ENCODE results near the gene MED12. TPM values are rescaled to one million over a fixed set of nuclear protein-coding genes. Genes with fewer than 3 reads are reported as not detected.
"Not testable (repeated sequence)": the region's sequence is repeated elsewhere in the genome, so short reads cannot be mapped to it uniquely, and the experiment has no call there.

Gene MED12
- polyA plus RNA-seq, 3 donors: 47.9 to 55.0 (median 54.9) TPM

DNA sequence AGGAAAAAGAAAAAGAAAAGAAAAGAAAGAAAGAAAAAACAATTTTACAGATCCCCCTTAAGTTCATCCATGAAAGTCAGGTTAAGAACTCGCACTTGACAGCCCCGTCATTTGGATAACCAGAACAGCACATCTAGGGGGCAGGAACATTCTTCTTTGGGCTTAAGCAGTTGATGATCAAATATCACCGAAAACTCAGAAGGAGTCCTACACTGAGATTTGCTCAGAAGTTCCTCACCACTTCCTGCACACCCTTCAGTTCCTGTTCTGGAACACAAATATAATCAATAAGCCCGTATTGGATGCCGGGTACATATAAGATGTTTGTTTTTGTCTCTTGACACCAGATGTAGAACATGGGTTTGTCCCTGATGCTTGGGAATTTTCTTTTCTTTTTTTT, 40.9 kb downstream of the MED12 start:
- DNase-seq: no peak

DNA sequence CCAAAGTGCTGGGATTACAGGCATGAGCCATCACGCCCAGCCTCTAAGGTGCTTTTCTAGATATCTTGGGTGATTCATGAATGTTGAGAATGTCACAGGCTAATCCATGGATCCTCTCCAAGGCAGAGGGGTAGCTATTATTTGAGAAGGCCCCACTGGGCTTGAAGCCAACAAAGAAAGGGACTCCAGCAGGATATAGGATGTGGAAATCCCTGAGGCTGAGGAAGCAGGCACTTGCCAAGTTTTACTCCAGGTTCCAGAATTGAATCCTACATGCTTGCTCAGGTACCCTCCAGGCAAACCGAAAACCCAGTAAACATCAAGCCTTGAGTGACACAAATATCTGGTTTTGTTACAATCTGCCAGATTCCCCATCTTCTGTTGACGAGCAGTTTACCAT, 42.1 kb downstream of the MED12 start:
- DNase-seq: no peak

DNA sequence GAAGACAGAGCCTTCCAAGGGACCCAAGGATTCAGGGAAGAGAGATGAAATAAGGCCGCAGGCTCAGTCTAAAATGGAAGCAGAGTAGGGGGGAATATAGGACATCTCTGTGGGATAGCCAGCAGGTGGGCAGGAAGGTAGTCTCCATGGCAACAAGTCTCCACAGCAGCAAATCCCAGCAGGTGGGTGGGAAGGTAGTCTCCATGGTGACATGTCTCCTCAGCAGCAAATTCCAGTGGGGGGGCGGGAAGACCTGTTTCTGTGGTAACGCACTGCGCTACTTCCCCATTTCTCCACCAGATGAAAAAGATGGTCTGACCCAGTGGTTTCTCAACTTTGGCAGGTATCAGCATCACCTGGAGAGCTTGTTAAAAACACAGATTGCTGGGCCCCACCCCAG, 44.6 kb downstream of the MED12 start:
- no peak for DNase-seq

DNA sequence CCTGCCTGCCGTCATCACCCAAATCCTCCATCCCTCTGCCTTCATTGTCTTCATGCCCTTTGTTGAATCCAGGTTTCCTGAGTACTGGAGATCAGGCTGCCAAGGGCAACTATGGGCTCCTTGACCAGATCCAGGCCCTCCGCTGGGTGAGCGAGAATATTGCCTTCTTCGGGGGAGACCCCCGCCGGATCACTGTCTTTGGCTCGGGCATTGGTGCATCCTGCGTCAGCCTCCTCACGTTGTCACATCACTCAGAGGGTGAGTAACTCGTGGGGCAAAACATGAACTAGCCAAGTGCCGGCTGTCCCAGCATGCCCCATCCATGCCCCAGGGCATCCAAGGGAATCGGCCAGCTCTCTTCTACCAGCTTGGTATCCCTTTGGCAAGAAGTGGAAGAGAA, 45.7 kb downstream of the MED12 start:
- DNase-seq: no peak

DNA sequence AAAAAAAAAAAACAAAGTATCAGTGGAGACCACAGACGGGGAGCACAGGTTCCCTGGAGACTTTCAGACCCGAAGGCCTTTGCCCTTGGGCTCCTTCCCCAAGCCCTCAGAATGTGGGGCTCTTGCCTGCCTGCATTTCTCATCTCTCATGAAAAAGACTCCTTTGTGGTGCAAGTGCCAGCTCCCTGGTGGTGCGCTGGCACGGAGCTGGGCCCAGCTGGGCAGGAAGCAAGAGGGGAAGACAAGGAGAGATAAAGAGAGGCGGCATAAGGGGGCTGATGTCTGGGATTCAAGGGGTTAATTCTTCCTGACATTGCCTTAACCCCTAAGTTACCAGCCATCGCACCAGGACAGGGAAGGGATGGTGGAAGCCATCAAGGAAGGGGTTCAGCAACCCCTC, 48.1 kb downstream of the MED12 start:
- no peak for DNase-seq

DNA sequence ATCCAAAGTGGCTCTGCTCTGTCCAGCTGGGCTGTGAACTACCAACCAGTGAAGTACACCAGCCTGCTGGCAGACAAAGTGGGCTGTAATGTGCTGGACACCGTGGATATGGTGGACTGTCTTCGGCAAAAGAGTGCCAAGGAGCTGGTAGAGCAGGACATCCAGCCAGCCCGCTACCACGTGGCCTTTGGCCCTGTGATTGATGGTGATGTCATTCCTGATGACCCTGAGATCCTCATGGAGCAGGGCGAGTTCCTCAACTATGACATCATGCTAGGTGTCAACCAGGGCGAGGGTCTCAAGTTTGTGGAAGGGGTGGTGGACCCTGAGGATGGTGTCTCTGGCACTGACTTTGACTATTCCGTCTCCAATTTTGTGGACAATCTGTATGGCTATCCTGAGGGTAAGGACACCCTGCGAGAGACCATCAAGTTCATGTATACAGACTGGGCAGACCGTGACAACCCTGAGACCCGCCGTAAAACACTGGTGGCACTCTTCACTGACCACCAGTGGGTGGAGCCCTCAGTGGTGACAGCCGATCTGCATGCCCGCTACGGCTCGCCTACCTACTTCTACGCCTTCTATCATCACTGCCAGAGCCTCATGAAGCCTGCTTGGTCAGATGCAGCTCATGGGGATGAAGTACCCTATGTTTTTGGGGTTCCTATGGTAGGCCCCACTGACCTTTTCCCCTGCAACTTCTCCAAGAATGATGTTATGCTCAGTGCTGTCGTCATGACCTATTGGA, 48.8 kb downstream of the MED12 start:
- DNase-seq: no peak

DNA sequence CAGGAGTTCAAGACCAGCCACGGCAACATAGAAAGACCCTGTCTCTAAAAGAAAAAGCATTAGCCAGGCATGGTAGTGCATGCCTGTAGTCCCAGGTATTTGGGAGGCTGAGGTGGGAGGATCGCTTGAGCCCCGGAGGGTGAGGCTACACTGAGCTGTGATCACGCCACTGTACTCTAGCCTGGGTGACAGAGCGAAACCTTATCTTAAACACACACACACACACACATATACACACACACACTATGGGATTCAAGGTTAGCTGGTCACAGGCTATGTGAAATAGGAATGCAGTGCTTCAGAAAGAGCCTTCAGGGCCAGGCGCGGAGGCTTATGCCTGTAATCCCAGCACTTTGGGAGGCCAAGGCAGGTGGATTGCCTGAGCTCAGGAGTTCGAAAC, 49.7 kb downstream of the MED12 start:
- no peak for DNase-seq

DNA sequence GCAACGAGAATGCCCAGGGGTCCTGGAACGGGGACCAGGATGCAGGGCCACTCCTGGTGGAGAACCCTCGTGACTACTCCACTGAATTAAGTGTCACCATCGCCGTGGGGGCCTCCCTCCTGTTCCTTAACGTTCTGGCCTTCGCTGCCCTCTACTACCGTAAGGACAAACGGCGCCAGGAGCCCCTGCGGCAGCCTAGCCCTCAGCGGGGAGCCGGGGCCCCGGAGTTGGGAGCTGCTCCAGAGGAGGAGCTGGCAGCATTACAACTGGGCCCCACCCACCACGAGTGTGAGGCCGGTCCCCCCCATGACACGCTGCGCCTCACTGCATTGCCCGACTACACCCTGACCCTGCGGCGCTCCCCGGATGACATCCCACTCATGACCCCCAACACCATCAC, 51.2 kb downstream of the MED12 start:
- no peak for DNase-seq

DNA sequence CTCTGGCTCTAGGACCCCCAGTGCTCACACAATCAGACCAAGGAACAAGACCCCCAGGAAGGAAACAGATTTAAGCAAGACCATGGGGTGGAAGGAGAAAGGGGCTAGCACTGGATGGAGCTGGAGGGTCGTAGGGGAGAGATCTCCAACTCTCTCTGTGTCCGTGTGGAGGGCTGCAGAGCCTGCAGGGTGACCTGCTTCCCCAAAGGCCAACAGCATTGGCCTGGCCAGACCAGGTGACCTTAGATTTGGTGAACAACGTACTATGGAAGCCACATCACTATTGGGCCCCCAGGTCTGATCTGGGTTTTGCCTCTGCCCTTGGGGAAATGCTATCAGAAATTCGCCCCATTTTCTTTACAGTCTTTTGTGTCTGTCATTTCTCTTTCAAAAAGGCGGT, 52.3 kb downstream of the MED12 start:
- no peak for DNase-seq

DNA sequence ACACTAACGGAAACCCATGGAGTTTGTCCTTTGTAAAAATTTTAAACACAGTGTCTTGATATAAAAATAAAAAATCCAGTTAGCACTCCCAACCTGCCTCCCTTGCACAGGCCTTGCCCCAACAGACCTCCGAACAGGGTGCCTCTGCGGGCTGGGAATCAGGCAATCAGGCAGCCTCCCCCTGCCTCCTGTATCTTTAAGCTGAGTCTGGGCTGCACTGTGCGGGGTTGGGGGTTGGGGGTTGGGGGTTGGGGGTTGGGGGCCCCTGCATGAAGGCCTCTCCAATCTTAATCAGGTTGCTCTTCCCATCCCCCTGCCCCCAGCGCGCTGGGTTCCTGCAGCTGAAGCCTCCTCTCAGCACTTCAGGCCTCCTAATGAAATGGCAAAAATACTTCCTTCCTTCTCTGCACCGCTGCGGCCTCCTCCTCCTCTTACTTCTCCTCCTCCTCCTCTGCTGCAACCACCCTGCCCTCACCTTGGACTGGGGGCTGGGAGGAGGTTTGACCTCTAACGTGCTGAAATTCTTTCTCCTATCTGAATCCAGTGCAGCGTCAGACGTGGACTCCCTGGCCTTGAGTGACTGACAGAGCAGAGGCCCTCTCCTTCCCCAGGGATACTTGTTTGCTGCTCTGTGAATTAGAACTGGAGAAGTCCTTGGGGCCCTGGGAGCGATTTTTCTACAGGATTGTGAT, 52.9 kb downstream of the MED12 start:
- no peak for DNase-seq

DNA sequence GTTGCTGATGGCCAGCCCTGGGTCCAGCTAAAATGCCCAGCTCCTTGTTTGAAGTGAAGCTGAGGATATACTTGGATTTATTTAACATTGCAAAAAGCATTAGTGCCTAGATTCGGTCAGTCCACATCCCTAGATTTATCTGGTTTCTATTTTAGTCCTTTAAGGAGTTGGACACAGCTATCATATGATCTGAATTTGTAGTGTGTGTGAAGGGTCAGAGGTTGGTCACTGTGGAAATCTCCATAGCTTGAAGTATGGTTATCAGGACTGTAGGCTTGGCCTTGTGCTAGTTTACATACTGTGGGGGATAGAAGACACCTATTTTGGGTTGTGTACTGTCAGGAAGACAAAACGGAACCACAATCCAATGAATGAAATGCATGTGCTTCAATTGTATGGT, 55.0 kb downstream of the MED12 start:
- DNase-seq: no peak

DNA sequence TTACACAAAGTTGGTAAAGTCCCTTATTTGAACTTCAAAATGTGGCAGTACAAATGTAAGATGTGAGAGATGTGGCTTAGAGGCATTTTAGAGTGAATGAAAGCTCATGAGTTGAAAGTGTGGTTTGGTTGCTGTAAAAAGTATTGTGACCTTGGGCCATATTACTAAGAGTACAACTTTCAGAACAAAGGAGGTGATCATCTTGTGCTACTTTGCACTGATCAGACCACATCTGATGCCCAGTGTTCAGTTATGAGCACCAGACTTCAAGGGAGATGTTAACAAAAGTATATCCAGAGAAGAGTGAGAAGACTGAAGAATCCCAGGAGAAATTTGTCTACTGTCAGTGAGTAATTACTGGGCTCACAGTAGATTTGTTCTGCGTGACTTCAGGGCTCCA, 56.4 kb downstream of the MED12 start:
- no peak for DNase-seq

DNA sequence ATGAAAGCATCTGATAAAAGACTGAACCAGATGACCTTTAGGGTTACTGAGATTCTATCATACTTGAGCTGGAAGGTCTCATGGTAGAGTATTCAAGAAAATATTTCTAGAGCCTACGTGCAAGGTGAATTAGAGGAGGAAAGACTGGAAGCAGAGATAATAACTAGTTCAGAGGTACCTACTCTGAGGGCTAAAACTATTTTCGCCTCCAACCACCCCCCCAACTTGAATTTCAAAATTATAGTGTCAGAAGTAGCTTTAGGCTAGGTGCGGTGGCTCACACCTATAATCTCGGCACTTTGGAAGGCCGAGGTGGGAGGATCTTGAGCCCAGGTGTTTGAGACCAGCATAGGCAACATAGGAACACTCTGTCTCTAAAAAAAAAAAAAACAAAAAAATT, 57.1 kb downstream of the MED12 start:
- DNase-seq: no peak

DNA sequence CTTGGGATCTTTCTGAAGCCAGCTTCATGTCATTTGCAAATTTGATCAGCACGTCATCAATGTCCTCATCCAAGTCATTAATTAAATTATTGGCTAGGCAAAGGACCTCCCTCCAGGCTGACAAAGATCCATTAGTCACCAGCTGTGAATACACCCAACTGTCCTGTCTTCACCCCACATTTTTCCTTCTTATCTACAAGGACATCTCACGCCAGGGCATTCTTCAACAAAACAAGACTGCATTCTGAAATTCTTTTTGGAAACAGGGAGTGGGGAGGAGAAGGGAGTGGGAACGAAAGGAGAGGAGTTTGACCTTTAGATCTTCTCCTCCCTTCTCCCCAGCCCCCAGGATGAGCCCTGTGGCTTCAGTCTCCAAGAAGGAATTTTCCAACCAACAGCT, 58.9 kb downstream of the MED12 start:
- DNase-seq: no peak

DNA sequence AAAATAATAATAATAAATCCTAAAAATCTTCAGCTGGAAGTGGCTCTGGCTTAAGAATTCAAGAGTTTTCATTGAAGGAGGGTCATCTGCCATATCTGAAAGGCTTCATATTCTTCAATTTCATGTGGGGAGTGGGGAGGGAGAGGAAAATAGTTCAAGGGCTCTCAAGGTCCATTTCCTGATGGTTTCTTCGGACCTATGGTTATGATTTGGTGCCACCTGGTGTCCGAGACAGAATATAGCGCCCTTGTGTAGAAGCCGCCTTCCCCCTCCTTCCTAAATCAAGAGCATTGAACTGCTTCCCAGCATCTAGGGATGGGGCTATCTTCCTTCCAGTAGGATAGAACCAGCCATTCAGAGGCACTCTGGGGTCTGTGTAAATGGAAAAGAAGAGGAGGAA, 60.5 kb downstream of the MED12 start:
- DNase-seq: peak; percentile 54

DNA sequence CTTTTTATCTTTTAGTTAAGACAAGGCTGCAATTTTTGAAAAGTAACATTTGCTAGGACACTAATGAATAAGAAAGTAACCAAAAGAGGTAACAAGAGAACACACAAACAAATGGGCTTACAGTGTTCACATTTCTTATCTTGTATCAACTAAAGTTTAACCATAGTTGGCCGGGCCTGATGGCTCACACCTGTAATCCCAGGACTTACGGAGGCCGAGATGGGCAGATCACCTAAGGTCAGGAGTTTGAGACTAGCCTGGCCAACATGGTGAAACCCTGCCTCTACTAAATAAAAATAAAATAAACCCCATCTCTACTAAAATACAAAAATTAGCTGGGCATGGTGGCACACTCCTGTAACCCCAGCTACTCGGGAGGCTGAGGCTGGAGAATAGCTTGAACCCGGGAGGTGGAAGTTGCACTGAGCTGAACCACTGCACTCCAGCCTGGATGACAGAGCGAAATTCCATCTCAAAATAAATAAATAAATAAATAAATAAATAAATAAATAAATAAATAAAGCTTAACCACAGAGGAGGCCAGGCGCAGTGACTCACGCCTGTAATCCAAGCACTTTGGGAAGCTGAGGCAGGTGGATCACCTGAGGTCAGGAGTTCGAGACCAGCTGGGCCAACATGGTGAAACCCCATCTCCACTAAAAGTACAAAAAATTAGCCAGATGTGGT, 62.3 kb downstream of the MED12 start:
- DNase-seq: not testable (repeated sequence)

DNA sequence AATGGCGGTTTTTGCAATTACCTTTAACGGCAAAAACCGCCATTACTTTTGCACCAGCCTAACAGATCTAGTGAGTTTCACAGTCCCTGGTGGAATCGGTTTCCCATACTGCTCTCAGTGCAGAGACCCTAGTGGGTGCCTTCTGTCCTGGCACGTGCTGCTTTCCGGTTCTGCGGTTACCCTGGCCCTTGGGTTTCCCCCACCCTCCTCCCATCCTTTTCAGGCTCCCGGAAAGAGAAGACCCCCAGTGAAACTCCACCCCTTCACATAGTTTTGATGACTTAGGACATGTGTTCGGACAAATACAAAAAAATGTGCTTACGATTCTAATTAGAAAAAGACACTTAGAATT, 63.1 kb downstream of the MED12 start:
- DNase-seq: no peak

DNA sequence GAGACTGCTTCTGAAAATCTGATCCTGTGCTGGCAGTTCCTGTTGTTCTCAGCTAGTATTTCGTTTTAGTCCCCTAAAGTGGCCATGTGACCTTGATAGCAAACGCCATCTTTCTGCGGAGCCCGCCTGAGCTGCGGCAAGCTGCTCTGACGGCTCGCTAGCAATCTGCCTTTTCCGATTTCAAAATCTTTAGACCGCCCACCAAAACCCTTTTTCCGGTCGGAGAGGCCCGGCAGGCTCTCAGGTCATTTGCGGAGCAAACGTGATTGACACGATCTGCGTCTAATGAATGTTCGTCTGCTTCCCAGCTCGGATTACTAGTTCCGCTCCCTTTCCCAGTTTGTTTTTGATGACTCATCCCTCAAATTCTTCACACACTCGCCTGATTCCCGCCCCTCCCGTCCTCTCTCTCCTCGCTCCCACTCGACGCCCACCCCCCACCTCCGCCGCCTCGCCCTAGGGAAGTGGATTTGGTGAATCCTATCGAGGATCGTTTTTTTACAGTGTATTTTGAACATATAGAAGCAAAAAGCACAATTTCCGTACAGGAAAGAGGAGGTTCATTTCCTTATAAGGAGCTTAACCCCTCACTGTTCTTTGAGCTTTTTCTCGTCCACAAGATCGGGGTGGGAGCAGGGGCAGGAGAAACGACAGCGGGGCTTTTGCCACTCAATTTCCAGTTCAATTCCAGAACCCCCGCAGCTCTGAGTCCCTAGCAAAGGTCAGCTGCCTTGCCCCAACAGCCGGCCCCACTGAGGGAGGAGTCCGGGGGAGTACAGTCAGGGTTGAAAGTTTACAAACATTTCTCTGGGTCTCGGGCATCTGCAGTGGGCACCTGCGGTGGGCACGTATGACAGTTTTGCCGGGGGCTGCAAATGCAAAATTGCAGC, 63.8 kb downstream of the MED12 start:
- peak; percentile 94 for DNase-seq

DNA sequence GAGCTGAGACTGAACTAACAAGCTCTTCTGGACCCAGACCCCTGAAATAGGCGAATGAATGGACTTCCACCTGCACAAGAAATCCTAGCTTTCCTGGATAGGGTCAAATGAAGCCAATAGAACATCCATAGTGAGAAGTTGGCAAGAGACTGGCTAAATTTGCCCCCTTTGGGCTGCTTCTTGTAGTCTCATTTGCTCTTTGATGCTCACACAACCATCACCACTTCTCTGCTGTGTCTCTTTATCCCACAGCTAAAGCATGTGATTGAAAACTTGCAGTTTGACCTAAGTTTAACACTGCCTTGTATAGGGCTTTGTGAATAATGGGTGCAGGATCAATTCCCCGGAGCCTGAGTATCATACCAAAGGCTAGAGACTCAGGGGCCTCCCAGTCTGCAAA, 64.5 kb downstream of the MED12 start:
- DNase-seq: no peak

DNA sequence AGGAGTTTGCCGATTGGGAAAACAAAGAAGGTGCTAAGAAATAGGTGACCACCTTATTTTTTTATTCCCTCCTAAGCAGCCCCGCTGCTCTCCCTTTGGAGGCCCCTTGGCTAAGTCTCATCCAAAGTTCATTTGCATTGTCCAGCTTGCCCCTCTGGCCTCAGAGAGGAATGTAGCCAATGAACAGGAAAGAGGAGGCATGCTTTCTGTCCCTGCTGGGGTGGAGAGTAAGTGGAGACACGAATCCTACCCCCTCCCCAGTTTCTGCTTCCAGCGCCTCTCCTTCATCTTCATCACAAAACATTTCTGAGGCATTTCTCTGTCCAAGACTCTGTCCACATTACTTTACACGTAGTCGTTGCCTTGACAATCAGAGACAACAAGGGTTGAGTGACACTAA, 64.9 kb downstream of the MED12 start:
- DNase-seq: peak; percentile 59

DNA sequence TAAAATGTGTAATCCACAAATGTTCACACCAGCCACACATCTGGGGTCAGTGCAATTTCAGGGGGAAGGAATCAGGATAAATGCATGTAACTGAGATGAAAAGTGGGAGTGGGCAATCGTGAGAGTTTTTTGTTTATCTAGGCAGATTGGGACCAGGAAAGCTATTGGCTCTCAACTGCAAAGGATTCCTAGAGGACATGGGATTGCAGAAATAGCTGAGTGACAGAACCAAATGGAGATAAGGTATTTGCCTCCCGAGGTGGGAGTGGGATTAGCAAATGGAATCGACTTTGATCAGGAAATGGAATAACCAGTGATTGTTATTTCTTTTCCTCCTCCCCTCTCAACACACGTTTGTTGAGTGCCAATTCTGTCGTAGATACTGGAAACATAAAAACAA, 65.7 kb downstream of the MED12 start:
- DNase-seq: no peak

DNA sequence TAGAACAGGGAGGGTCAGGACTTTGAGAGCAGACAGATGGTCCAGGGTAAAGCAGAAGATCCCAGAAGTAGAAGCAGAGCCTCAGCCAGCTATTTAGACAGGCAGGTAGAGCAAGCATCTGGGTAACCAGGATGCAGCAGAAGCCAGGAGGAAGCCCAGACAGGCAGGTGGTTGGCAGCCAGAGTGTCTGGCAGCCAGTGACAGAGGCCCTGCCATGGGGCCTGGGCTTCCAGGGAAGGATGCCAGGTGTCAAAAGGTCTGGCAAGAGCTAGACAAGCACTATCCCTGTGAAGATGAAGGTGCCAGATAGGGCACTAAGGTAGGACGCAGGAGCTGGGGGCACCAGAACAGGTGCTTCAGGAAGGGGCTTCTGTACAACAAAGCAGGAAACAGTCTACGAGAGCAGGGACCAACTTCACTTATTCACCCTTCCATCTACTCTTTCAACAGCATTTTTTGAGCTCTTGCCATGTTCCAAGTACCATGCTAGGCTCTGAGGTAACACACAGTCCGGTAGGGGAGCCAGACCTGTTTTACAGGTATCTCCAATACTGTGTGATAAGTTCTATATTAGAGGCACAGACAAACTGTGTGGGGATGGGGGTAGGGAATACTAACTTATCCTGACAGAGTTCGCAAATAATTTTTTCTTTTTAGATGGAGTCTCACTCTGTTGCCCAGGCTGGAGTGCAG, 66.6 kb downstream of the MED12 start:
- no peak for DNase-seq

All from renal pelvis (tissue), 4 donors.